ENCODE data around the gene ODAD3.
"Not testable (repeated sequence)": the region's sequence is repeated elsewhere in the genome, so short reads cannot be mapped to it uniquely, and the experiment has no call there.

Gene ODAD3

DNA sequence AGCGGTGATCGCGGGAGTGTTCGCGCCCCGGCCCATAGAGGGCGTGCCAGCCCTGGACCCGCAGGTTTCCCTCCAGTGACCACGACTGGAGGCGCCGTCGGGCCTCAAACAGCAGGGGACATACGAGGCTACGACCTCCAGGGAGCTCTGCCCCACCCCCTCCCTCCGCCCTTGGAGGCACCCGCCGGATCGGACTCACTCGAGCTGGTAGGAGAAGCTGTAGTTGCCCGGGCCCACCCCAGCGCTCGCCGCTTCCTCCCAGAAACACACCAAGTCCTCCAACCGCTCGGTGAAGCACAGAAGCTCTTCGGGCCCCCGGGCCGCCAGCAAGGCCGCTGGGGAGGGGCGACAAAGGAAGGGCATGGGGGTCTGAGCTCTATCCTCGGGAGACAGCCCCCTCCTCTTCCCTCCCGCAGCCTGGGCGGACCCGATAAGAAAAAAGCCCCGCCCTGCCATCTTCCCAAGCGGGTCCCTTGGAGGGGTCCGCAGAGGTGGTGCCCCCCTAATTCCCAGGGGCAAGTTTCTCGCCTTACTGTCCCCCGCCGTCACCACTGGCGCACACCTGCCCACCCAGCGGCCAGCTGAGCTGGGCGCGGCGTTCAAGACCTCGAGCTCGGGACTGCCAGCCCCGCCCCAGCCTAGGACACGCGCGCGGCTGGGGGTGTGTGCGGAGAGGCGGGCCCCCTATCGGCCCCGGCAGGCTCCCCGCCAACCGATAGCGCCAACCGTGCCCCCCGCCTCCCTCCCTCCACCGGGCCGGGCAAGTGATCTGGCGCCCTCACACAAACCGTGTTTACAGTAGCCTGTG, 51.8 kb downstream of the ODAD3 start:
- no CpG with 5 or more reads among the region's 65 CpGs for WGBS (ENCODE audit: insufficient coverage, insufficient read length)
- no peaks in the 10 kb centered on the region for H3K9me3 ChIP-seq (ENCODE audit: control insufficient read depth, insufficient read depth, low read length)
- peak overlapping the region; percentile 69; the same call in 1 of the 2 replicates for H3K4me3 ChIP-seq (ENCODE audit: low read length)
- H3K36me3 ChIP-seq (ENCODE audit: control insufficient read depth, insufficient read depth, low read length) = no peaks in the 10 kb centered on the region
- H3K27me3 ChIP-seq (ENCODE audit: control insufficient read depth, insufficient read depth, low read length) = no peaks in the 10 kb centered on the region
- H3K4me1 ChIP-seq (ENCODE audit: control insufficient read depth, insufficient read depth, low read length) = no peaks in the 10 kb centered on the region; the same call in 1 of the 2 replicates
- no peak for DNase-seq (ENCODE audit: low read depth, low spot score)
- no peak overlapping the region for H3K27ac ChIP-seq (ENCODE audit: low read length)

DNA sequence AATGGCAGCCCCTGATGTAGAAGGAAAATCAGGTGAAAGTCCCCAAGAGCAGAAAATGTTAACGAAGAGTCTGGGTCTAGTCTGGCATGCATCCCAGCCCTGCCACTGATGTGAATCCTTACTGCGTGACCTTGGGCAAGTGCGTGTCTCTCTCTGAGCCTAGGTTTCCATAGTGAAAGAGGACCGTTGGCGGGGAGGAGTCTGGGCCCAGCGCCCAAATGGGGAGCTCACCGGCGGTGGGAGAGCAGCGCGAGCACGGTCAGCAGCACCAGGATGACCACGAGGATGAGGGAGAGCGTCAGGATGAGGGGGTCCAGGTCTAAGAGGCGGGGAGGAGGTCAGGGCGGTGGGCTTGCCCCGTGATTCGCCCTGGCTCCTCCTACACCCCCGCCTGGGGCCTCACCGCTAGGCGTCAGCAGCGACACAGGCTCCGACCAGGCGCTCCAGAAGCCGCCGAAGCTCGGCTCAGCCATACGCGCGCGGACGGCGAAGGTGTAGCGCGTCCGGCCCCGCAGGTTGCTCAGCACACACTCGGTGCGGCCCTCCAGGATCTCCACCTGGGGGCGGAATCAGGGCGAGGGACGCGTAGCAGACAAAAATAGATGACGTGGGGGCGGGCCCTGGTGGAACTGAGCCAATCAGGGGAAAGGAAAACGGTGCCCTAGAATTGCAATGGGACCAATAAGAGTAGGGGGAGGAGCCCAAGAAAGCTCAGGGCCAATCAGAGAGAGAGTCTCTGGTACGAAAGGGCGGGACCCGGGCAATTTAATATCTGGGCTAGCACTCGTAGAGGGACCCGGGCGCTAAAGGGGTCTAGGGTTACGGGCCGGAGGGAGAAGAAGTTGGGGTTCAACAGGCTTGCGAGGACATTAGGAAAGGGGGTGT, 54.0 kb downstream of the ODAD3 start:
- Histone ChIP-seq H3K4me1 (ENCODE audit: control insufficient read depth, insufficient read depth, low read length) (no peaks in the 10 kb centered on the region; the same call in 1 of the 2 replicates), H3K9me3 (ENCODE audit: control insufficient read depth, insufficient read depth, low read length) (no peaks in the 10 kb centered on the region), H3K4me3 (ENCODE audit: low read length) (peak overlapping the region; percentile 63; the same call in 1 of the 2 replicates), H3K27ac (ENCODE audit: low read length) (no peak overlapping the region), H3K27me3 (ENCODE audit: control insufficient read depth, insufficient read depth, low read length) (no peaks in the 10 kb centered on the region), H3K36me3 (ENCODE audit: control insufficient read depth, insufficient read depth, low read length) (no peaks in the 10 kb centered on the region)
- WGBS (ENCODE audit: insufficient coverage, insufficient read length) = no CpG with 5 or more reads among the region's 54 CpGs
- DNase-seq (ENCODE audit: low read depth, low spot score) = peak; percentile 95

DNA sequence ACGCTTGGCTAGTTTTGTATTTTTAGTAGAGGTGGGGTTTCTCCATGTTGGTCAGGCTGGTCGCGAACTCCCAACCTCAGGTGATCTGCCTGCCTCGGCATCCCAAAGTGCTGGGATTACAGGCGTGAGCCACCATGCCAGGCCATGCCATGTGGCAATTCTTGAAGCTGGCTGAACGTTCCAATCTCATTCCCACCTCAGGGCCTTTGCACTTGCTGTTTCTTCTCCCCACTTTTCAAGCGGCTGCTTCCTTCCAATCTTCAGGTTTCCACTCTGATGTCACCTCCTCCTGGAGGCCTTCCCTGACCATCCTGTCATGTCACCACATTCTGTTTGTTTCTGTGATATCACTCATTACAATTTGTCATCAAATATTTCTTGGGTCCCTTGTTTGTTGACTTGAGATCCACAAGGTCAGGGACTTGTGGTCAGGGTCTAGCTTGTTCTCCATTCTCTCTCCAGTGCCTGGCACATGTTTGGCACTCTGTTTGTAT, 55.0 kb downstream of the ODAD3 start:
- DNase-seq (ENCODE audit: low read depth, low spot score) = no peak
- no peaks in the 10 kb centered on the region for H3K9me3 ChIP-seq (ENCODE audit: control insufficient read depth, insufficient read depth, low read length)
- no peaks in the 10 kb centered on the region for H3K27me3 ChIP-seq (ENCODE audit: control insufficient read depth, insufficient read depth, low read length)
- no CpG with 5 or more reads among the region's 7 CpGs for WGBS (ENCODE audit: insufficient coverage, insufficient read length)
- H3K36me3 ChIP-seq (ENCODE audit: control insufficient read depth, insufficient read depth, low read length) = no peaks in the 10 kb centered on the region
- H3K27ac ChIP-seq (ENCODE audit: low read length) = no peak overlapping the region
- peaks cover 3% of the 10 kb centered on the region for H3K4me1 ChIP-seq (ENCODE audit: control insufficient read depth, insufficient read depth, low read length)
- H3K4me3 ChIP-seq (ENCODE audit: low read length) = no peak overlapping the region

DNA sequence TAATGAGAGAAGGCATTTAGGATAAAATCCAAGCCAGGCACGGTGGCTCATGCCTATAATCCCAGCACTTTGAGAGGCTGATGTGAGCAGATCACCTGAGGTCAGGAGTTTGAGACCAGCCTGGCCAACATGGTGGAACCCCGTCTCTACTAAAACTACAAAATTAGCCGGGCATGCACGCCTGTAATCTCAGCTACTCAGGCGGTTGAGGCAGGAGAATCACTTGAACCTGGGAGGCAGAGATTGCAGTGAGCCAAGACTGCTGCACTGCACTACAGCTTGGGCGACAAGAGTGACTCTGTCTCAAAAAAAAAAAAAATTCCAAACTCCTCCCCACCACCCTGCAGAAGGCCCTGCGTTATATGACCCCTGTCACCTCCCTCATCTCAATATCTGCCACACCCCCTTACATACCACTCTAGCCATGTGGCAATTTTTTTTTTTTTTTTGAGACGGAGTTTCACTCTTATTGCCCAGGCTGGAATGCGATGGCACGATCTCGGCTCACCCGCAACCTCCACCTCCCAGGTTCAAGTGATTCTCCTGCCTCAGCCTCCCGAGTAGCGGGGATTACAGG, 55.6 kb downstream of the ODAD3 start:
- not testable (repeated sequence) for H3K27ac ChIP-seq (ENCODE audit: low read length); H3K4me1 ChIP-seq (ENCODE audit: control insufficient read depth, insufficient read depth, low read length); DNase-seq (ENCODE audit: low read depth, low spot score); H3K4me3 ChIP-seq (ENCODE audit: low read length); H3K36me3 ChIP-seq (ENCODE audit: control insufficient read depth, insufficient read depth, low read length); H3K27me3 ChIP-seq (ENCODE audit: control insufficient read depth, insufficient read depth, low read length); H3K9me3 ChIP-seq (ENCODE audit: control insufficient read depth, insufficient read depth, low read length)
- WGBS (ENCODE audit: insufficient coverage, insufficient read length) = no CpG with 5 or more reads among the region's 14 CpGs

DNA sequence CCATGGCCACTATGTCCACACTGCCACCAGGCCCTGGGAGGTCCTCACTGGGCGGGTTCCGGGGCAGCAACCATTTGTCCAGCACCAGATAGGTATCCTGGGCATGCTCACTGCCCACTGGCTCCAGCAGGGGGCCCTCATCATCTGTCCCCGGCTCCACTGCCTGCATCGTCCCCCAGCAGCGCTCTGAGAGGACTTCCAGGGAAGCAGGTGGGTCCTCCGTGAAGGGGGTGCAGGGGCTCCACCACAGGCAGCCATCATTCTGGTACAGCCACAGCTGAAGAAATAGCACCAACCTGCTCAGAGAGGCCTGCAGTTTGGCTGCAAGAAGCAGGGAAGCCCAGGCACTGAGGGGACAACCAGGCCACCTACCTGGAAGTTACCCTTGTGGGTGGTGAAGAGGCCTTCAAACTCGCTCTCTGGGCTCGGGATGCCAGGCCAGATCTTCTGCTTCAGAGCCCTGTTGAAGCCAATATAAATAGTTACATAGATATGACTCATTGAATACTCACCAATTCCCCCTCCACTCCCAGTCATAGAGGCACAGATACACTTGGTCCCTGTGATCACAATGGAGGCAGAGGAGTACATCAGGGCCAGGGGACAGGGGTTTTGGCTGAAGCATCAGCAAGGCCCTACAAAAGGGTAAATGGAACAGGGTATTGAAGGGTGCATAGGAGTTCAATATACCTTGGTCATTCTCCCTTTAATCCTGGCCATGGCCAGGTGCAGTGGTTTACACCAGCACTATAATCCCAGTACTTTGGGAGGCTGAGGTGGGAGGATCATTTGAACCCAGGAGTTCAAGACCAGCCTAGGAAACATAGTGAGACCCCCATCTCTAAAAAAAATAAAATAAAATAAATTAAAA, 56.4 kb downstream of the ODAD3 start:
- H3K4me1 ChIP-seq (ENCODE audit: control insufficient read depth, insufficient read depth, low read length) = peaks cover 3% of the 10 kb centered on the region
- no CpG with 5 or more reads among the region's 8 CpGs for WGBS (ENCODE audit: insufficient coverage, insufficient read length)
- H3K27ac ChIP-seq (ENCODE audit: low read length) = no peak overlapping the region
- H3K9me3 ChIP-seq (ENCODE audit: control insufficient read depth, insufficient read depth, low read length) = no peaks in the 10 kb centered on the region
- DNase-seq (ENCODE audit: low read depth, low spot score) = no peak
- no peak overlapping the region for H3K4me3 ChIP-seq (ENCODE audit: low read length)
- H3K36me3 ChIP-seq (ENCODE audit: control insufficient read depth, insufficient read depth, low read length) = no peaks in the 10 kb centered on the region
- H3K27me3 ChIP-seq (ENCODE audit: control insufficient read depth, insufficient read depth, low read length) = no peaks in the 10 kb centered on the region

DNA sequence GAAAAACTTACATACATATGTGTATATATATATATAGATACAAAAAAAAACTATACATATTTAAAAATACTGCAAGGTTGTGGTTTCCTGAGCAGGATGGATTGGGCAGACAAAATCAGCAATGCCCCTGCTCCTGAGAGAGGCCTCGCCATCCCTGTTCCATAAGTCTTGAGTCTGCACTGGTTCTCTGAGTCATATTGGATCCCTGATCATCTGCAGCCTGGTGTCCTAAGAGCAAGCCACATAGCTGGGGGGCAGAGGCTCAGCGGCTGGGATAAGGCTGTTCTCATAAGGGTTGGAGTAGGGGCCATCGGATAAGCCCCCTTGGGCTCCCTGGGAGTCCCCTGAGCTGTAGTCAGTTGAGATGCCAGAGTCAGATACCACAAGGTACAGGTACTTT, 57.2 kb downstream of the ODAD3 start:
- no peak for DNase-seq (ENCODE audit: low read depth, low spot score)
- Histone ChIP-seq H3K27me3 (ENCODE audit: control insufficient read depth, insufficient read depth, low read length) (no peaks in the 10 kb centered on the region), H3K4me1 (ENCODE audit: control insufficient read depth, insufficient read depth, low read length) (peaks cover 3% of the 10 kb centered on the region), H3K9me3 (ENCODE audit: control insufficient read depth, insufficient read depth, low read length) (no peaks in the 10 kb centered on the region), H3K36me3 (ENCODE audit: control insufficient read depth, insufficient read depth, low read length) (no peaks in the 10 kb centered on the region), H3K4me3 (ENCODE audit: low read length) (no peak overlapping the region), H3K27ac (ENCODE audit: low read length) (no peak overlapping the region)
- no CpG with 5 or more reads among the region's 3 CpGs for WGBS (ENCODE audit: insufficient coverage, insufficient read length)

DNA sequence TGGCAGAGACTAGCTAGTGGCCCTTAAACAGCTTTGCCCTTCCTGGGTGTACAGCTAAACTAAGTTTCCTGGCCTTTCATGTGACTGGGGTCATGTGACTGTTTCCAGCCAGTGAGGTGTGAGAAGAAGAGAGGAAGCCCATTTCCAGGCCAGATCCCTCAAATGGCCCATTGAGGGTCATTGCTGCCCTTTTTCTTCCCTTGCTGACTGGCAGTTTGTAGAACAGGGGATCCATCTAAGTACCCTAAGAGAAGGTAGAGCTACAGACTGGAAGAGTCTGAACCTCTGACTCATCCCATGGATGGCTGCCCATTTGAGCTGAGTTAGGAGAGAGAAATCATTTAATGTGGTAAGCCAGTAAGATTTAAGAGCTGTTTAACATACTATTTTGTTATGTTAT, 57.7 kb downstream of the ODAD3 start:
- Histone ChIP-seq H3K4me3 (ENCODE audit: low read length) (no peak overlapping the region), H3K4me1 (ENCODE audit: control insufficient read depth, insufficient read depth, low read length) (peaks cover 3% of the 10 kb centered on the region), H3K9me3 (ENCODE audit: control insufficient read depth, insufficient read depth, low read length) (no peaks in the 10 kb centered on the region), H3K27ac (ENCODE audit: low read length) (no peak overlapping the region), H3K36me3 (ENCODE audit: control insufficient read depth, insufficient read depth, low read length) (no peaks in the 10 kb centered on the region), H3K27me3 (ENCODE audit: control insufficient read depth, insufficient read depth, low read length) (no peaks in the 10 kb centered on the region)
- no peak for DNase-seq (ENCODE audit: low read depth, low spot score)

DNA sequence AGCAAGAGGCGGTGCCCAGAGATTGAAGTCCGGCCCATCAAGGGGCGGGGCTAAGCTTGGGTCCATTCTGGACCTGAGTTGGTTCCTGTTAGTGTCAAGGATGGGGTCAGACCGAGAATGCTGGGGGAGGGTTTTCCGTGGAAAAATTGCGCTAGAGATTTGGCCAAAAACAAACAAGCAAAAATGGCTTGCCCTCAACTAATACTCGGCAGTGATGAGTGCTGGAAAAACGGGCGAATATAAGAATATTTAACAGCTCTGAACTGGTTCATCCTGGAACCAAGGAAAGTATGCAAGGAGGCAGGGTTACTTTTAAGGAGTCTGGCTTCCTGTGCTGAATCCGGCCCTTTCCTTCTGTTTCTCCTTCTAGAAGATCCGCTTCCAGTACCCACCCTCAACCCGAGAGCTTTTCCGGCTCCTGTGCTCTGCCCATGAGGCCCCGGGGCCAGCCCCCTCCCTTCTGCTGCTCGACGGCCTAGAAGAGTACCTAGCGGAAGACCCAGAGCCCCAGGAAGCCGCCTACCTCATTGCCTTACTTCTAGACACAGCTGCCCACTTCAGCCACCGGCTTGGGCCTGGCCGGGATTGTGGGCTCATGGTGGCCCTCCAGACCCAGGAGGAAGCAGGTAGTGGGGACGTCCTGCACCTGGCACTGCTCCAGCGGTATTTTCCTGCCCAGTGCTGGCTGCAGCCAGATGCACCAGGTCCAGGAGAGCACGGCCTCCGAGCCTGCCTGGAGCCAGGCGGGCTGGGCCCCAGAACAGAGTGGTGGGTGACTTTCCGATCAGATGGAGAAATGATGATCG, 59.6 kb downstream of the ODAD3 start:
- no CpG with 5 or more reads among the region's 27 CpGs for WGBS (ENCODE audit: insufficient coverage, insufficient read length)
- Histone ChIP-seq H3K27ac (ENCODE audit: low read length) (no peak overlapping the region), H3K36me3 (ENCODE audit: control insufficient read depth, insufficient read depth, low read length) (no peaks in the 10 kb centered on the region), H3K27me3 (ENCODE audit: control insufficient read depth, insufficient read depth, low read length) (no peaks in the 10 kb centered on the region), H3K4me3 (ENCODE audit: low read length) (peak overlapping the region; percentile 37; the same call in 1 of the 2 replicates), H3K4me1 (ENCODE audit: control insufficient read depth, insufficient read depth, low read length) (peaks cover 3% of the 10 kb centered on the region), H3K9me3 (ENCODE audit: control insufficient read depth, insufficient read depth, low read length) (no peaks in the 10 kb centered on the region)
- no peak for DNase-seq (ENCODE audit: low read depth, low spot score)

DNA sequence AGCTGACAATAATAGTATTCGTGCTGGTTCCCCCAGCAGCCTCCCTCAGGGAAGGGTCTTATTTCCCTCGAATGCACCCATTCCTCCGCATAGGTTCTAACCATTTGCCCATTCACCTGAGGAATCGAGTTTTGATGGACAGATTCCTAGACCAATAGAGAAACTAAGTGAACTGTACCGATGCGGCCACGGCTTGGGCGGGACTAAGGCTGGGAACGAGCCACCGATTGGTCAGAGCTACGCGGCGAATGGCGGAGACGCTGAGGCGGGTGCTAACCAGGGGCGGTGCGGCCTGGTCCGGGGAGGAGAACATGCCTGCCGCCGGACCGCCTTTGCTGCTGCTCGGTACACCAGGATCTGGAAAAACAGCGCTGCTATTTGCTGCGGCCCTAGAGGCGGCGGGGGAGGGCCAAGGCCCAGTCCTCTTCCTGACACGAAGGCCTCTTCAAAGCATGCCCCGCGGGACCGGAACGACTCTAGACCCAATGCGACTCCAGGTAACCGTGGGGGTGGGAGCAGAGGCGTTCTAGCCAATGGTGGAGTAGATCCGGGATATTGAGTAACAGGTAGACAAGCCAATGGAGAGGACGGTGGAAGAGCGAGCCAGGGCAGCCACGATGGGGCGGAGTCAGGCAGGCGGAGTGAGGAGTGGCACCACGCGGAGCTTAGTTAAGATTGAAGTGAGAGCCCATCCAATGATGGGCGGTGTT, 60.3 kb downstream of the ODAD3 start, which contains the start of gene SWSAP1:
SWSAP1 (plus strand) TSS at position 234 of the 710 bp plus-strand sequence; CDS start at position 249, 15 bp downstream.
- DNase-seq (ENCODE audit: low read depth, low spot score) = peak; percentile 99
- peak within 1 kb of the TSS; percentile 67; the same call in 1 of the 2 replicates for H3K4me3 ChIP-seq (ENCODE audit: low read length)
- no peaks in the 10 kb centered on the region for H3K36me3 ChIP-seq (ENCODE audit: control insufficient read depth, insufficient read depth, low read length)
- no peak within 1 kb of the TSS for H3K27ac ChIP-seq (ENCODE audit: low read length)
- peaks cover 3% of the 10 kb centered on the region for H3K4me1 ChIP-seq (ENCODE audit: control insufficient read depth, insufficient read depth, low read length)
- H3K27me3 ChIP-seq (ENCODE audit: control insufficient read depth, insufficient read depth, low read length) = no peaks in the 10 kb centered on the region
- no CpG with 5 or more reads among the region's 44 CpGs for WGBS (ENCODE audit: insufficient coverage, insufficient read length)
- no peaks in the 10 kb centered on the region for H3K9me3 ChIP-seq (ENCODE audit: control insufficient read depth, insufficient read depth, low read length)

Data from iPS DF 6.9 (cell line).